AG04449 (cell line): ENCODE data around the gene PLPPR5.

Experiments
- CTCF ChIA-PET: fragments of 350-600 bp; formaldehyde crosslinking; extraction: SDS; loops from one replicate; lab custom pipeline; 2021; ENCODE audit warnings: antibody characterized with exemption; lab: Yijun Ruan, JAX
- POLR2A ChIA-PET: fragments of 400-600, 350-600 bp; formaldehyde crosslinking; extraction: SDS; loops from one replicate; lab custom pipeline; 2020; ENCODE audit warnings: antibody characterized with exemption, inconsistent platforms; lab: Yijun Ruan, JAX
- DNase-seq: peaks from one replicate; pipeline ENCODE4 v3.0.0-alpha.2; 2010; ENCODE audit warnings: low read depth, low spot score
- H3K4me3 ChIP-seq: 2 replicates; pipeline ENCODE4 v1.5.1; 2011; ENCODE audit warnings: low read depth, mild to moderate bottlenecking, control low read depth, low read length
- TF ChIP-seq, protein P1 (sequence below): IDR thresholded peaks from one replicate; pipeline ENCODE4 v1.5.1; 2011; ENCODE audit warnings: mild to moderate bottlenecking, moderate library complexity, low read length, control low read depth, inconsistent platforms; ENCODE audit not compliant: insufficient read depth; ENCODE audit errors: missing control alignments

PLPPR5 gene

DNA sequence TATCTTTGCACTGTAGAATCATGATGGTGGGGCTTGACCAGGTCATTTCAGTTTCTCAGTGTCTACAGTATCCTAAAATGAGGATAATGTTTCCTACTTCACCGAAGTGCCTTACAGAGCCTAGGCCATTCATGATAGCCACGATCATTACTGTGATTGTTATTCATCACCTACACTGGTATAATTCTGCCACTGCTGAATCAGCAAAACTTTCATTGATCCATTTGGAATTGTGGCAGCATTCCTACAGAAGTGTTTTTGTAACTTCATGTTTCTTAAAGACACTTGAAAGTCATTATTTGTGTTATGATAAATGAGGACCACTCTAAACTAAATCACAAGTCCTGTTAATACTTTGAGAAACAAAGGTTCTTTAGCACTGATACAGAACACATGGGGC is 6.0 kb upstream of the PLPPR5 start:
- ChIA-PET POLR2A (no interaction called here), CTCF (no interaction called here)
- DNase-seq: no peak
- no peak overlapping the region for H3K4me3 ChIP-seq
- TF ChIP-seq, protein P1, sequence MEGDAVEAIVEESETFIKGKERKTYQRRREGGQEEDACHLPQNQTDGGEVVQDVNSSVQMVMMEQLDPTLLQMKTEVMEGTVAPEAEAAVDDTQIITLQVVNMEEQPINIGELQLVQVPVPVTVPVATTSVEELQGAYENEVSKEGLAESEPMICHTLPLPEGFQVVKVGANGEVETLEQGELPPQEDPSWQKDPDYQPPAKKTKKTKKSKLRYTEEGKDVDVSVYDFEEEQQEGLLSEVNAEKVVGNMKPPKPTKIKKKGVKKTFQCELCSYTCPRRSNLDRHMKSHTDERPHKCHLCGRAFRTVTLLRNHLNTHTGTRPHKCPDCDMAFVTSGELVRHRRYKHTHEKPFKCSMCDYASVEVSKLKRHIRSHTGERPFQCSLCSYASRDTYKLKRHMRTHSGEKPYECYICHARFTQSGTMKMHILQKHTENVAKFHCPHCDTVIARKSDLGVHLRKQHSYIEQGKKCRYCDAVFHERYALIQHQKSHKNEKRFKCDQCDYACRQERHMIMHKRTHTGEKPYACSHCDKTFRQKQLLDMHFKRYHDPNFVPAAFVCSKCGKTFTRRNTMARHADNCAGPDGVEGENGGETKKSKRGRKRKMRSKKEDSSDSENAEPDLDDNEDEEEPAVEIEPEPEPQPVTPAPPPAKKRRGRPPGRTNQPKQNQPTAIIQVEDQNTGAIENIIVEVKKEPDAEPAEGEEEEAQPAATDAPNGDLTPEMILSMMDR: no peak

DNA sequence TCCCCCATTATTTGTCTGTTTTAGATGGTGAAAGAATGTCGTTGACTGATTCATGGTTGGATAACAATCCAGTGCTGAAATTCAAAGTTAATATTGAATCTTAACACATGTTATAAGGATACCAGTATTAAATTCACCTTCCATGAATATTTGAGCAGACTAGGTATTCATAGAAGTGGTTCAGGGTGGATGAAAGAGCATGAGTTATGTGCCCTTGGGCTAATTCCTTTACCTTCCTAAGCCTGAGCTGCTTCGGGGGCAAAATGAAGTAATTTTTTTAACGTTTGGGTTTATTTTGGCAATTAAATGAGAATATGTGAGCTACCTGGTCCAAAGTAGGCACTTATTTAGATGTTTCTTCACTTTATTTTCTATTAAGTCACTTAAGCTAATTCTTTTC is 2.7 kb upstream of the PLPPR5 start:
- ChIA-PET CTCF (no interaction called here), POLR2A (no interaction called here)
- no peak for DNase-seq
- H3K4me3 ChIP-seq: no peak overlapping the region
- TF ChIP-seq, protein P1: no peak

DNA sequence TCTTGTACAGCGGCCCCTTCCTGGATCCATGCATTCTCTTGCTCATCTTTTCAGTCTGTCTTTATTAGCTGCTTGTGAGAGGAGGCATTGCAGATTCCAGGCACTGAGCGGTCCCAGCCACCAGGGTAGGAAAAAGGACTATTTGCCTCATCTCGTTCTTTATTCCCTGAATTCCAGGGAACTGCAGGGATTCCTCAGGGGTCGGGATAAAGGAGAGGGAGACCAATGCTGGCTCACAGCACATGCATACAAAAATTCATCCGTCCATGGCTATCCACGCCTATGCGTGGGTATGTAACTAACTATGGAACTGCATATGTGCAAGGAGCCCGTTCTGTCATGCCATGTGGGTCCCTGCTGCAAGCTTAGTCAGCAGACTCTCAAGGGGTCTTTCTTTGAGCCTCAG is 879 bp upstream of the PLPPR5 start:
- POLR2A ChIA-PET: no interaction called here
- CTCF ChIA-PET: interaction anchor here (1.2 kb wide), 1 partner anchor 19 kb away, joined by 3 read pairs; no protein-coding TSS in a partner anchor
- TF ChIP-seq, protein P1: no peak
- no peak overlapping the region for H3K4me3 ChIP-seq
- DNase-seq: no peak

DNA sequence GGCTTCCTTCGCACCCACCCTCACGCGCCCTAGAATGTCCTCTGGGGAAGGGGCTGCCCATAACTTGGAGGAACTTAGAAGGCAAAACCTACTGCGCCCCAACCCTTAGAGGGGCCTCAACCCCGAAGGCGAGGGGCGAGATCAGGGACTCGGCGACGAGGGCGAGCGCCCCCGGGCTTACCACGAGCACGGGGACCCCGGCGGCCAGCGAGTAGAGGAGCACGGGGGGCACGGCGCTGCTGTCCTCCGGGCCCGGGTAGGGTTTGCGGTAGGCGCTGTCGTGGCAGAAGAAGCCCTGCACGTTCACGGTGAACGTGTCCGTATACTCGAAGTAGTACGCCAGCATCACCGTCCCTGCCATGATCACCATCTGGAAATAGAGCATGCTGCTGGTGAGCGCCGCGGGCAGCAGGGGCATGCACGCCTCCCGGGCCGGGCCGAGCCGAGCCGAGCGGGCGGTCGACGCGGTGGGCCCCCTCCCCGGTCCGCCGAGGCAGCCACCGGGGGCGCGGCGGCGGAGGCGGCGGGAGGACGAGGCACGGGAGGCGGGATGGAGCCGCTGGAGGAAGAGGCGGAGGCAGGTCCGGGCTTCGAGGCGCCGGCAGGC is 304 bp downstream of the PLPPR5 start:
- peak overlapping the region; percentile 49 for H3K4me3 ChIP-seq
- TF ChIP-seq, protein P1: no peak
- CTCF ChIA-PET: no interaction called here
- no peak for DNase-seq
- POLR2A ChIA-PET: no interaction called here

DNA sequence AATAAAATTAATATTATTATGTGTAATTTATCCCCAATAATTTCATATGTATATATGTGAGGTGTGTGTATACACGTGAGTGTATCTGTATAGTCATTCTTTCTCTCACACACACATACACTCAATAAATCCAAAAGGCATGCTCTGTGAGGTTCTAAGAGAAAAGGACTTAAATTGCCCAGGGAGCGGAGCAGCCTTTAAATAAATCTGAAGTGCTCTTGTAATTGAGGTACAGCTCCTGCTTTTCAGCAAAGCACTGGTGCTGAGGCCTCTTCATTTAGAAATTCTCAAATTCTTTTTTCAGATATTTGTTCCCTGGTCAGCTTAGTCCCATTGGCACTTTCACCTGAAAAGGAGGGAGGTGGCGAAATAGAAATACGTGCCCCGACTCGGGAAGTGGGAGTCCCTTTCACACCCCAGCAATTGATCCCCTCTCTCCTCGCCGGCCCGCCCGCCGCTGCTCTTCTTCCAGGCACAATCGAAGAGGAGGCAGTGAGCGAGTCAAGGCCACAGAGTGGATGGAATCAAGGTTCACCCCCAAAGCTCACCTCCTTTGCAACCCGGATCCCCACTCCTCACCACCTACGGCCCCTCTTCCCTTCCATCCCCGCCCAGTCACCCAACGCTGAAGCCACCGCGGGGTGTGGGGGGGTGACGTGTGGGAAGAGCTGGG is 944 bp downstream of the PLPPR5 start:
- POLR2A ChIA-PET: no interaction called here
- CTCF ChIA-PET: no interaction called here
- H3K4me3 ChIP-seq: no peak overlapping the region; the same call in 1 of the 2 replicates
- no peak for DNase-seq
- TF ChIP-seq, protein P1: no peak

DNA sequence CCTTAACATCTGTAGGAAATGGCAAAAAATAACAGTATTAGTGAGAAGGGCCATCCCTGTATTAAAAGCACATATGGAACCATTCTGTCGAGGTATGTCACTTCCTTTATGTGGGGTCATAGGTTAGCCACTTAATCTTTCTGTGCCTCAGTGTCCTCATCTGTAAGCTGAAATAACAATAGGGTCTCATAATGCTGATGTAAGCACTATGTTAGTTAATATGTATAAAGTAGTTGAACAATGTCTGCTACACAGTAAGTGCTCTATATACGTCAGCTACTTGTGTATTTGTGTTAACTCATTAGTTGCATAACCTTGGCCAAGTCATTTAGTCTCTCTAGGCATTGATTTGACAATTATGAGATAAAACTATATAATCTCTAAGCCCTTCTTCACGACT is 11.8 kb downstream of the PLPPR5 start:
- DNase-seq: no peak
- ChIA-PET CTCF (no interaction called here), POLR2A (no interaction called here)
- TF ChIP-seq, protein P1: no peak
- H3K4me3 ChIP-seq: no peak overlapping the region
